SK-N-SH treated with all-trans-retinoic acid at 6 μM for 48 hours (cell line): ENCODE results near the gene CENPE.

Experiments
- ATAC-seq: fragments of 200-7000 bp; cut with Tn5 transposase; 3 replicates; pipeline ENCODE4 v1.9.1; 2020; ENCODE audit warnings: mild to moderate bottlenecking, moderate library complexity
- ARNTL ChIP-seq: fragments of 450-650 bp; formaldehyde crosslinking; IDR thresholded peaks from 2 replicates; pipeline ENCODE4 v1.5.0; 2020; ENCODE audit warnings: low read depth, mild to moderate bottlenecking, moderate library complexity, borderline replicate concordance
- BACH2 ChIP-seq: fragments of 250-450 bp; sonication (Bioruptor Pico); IDR thresholded peaks from 2 replicates; pipeline ENCODE4 v1.9.0; 2021; ENCODE audit warnings: mild to moderate bottlenecking, borderline replicate concordance
- CSDC2 ChIP-seq: fragments of 250-450 bp; sonication (Bioruptor Pico); IDR thresholded peaks from 2 replicates; pipeline ENCODE4 v1.5.0; 2020; ENCODE audit warnings: mild to moderate bottlenecking, moderate library complexity
- CSRNP3 ChIP-seq: fragments of 250-450 bp; sonication (Bioruptor Pico); IDR thresholded peaks from 2 replicates; pipeline ENCODE4 v1.5.1; 2021; ENCODE audit warnings: mild to moderate bottlenecking, moderate library complexity
- ESRRG ChIP-seq: fragments of 250-450 bp; sonication (Bioruptor Pico); IDR thresholded peaks from 2 replicates; pipeline ENCODE4 v1.6.1; 2021; ENCODE audit warnings: mild to moderate bottlenecking
- GLIS3 ChIP-seq: fragments of 250-450 bp; sonication (Bioruptor Pico); IDR thresholded peaks from 2 replicates; pipeline ENCODE4 v1.5.0; 2020; ENCODE audit warnings: mild to moderate bottlenecking, moderate library complexity
- ISL1 ChIP-seq: fragments of 250-450 bp; sonication (Bioruptor Pico); IDR thresholded peaks from 2 replicates; pipeline ENCODE4 v2.1.2; 2022; ENCODE audit warnings: mild to moderate bottlenecking, moderate library complexity
- OSR1 ChIP-seq: fragments of 250-450 bp; sonication (Bioruptor Pico); IDR thresholded peaks from 2 replicates; pipeline ENCODE4 v1.8.0; 2022; ENCODE audit warnings: moderate library complexity, mild to moderate bottlenecking, inconsistent platforms
- PATZ1 ChIP-seq: fragments of 250-450 bp; sonication (Bioruptor Pico); IDR thresholded peaks from 2 replicates; pipeline ENCODE4 v1.8.0; 2020; ENCODE audit warnings: mild to moderate bottlenecking, moderate library complexity, borderline replicate concordance
- POU6F1 ChIP-seq: fragments of 250-450 bp; sonication (Bioruptor Pico); IDR thresholded peaks from 2 replicates; pipeline ENCODE4 v1.8.0; 2021; ENCODE audit warnings: low read depth, mild to moderate bottlenecking, moderate library complexity, borderline replicate concordance
- PPARA ChIP-seq: fragments of 250-450 bp; sonication (Bioruptor Pico); IDR thresholded peaks from 2 replicates; pipeline ENCODE4 v1.5.0; 2020; ENCODE audit warnings: mild to moderate bottlenecking, borderline replicate concordance
- RARB ChIP-seq: fragments of 250-450 bp; sonication (Bioruptor Pico); IDR thresholded peaks from 2 replicates; pipeline ENCODE4 v1.8.0; 2021; ENCODE audit warnings: mild to moderate bottlenecking, moderate library complexity
- SNAI2 ChIP-seq: fragments of 250-450 bp; sonication (Bioruptor Pico); IDR thresholded peaks from 2 replicates; pipeline ENCODE4 v1.5.0; 2020; ENCODE audit warnings: mild to moderate bottlenecking, moderate library complexity
- TCF4 ChIP-seq: fragments of 250-450 bp; sonication (Bioruptor Pico); IDR thresholded peaks from 2 replicates; pipeline ENCODE4 v1.8.0; 2021; ENCODE audit warnings: mild to moderate bottlenecking, moderate library complexity, borderline replicate concordance
- TOX ChIP-seq: fragments of 250-450 bp; sonication (Bioruptor Pico); IDR thresholded peaks from 2 replicates; pipeline ENCODE4 v1.8.0; 2021; ENCODE audit warnings: mild to moderate bottlenecking, moderate library complexity, borderline replicate concordance
- TSHZ2 ChIP-seq: fragments of 250-450 bp; sonication (Bioruptor Pico); IDR thresholded peaks from 2 replicates; pipeline ENCODE4 v1.5.0; 2020; ENCODE audit warnings: mild to moderate bottlenecking, moderate library complexity
- ZNF8 ChIP-seq: fragments of 450-650 bp; formaldehyde crosslinking; IDR thresholded peaks from 2 replicates; pipeline ENCODE4 v1.5.0; 2020; ENCODE audit warnings: mild to moderate bottlenecking, moderate library complexity

CENPE gene

GRCh38 chr4:103091601-103092223 is 106.4 kb downstream of the CENPE start (continued):
- TF ChIP-seq TSHZ2 (no peak), POU6F1 (no peak), RARB (no peak), ZNF8 (no peak), SNAI2 (no peak)
- TF ChIP-seq, all 23 proteins: peak for 0

DNA sequence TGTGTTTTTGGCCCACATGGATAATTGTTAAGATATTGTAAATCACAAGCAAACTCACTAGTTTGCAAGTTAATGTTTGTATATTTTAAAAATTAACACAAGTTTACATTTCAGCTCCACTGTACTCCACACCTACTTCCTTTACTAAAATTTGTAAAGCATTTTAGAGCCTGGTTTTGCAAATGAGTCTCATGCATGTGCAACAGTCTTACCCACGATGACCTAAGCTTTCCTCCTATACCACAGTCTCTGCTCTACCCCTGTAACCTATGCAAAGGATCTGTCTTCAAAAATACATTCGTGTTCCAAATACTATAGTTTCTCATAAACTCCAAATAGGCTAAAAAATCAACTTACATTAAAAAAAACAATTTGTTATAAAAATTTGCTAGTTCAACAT is 108.7 kb downstream of the CENPE start:
- ATAC-seq = no peak
- TF ChIP-seq PATZ1 (CRISPR knock-in tag) = no peak
- no peak for TF ChIP-seq POU6F1
- no peak for TF ChIP-seq PPARA (CRISPR knock-in tag)
- no peak for TF ChIP-seq ISL1 (CRISPR knock-in tag)
- TF ChIP-seq ZNF8 = no peak
- no peak for TF ChIP-seq TCF4 (CRISPR knock-in tag)
- TF ChIP-seq BACH2 (CRISPR knock-in tag) = no peak
- TF ChIP-seq RARB = no peak
- no peak for TF ChIP-seq OSR1 (CRISPR knock-in tag)
- no peak for TF ChIP-seq SNAI2
- no peak for TF ChIP-seq ARNTL (CRISPR knock-in tag)
- TF ChIP-seq TOX = no peak

DNA sequence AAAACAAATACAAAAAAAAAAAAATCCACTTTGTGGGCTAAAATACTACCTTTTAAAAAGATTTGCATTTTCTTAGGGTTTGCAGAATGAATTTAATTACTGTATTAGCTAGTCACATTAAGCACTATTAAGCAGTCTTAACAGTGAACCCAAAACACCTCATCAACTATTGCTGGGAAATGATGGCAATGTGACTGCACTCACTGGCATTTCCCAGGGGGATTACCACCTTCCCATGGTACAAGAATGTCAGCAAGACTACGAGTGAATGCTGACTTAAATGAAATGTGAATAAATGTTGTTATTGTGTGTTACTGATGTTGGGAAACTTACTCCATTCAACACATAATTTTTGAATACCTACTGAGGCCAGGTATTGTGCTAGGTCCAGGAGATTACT is 111.6 kb downstream of the CENPE start:
- no peak for ATAC-seq

More for the DNA sequence above, 111.6 kb downstream of the CENPE start:
- no peak for TF ChIP-seq GLIS3
- no peak for TF ChIP-seq PATZ1 (CRISPR knock-in tag)
- TF ChIP-seq CSRNP3 (CRISPR knock-in tag) = no peak
- TF ChIP-seq SNAI2 = no peak
- TF ChIP-seq RARB = no peak
- no peak for TF ChIP-seq TCF4 (CRISPR knock-in tag)
- TF ChIP-seq BACH2 (CRISPR knock-in tag) = no peak
- no peak for TF ChIP-seq CSDC2 (CRISPR knock-in tag)
- no peak for TF ChIP-seq TOX
- TF ChIP-seq ESRRG = no peak
